HEK293 (cell line): Measurements from ENCODE around the gene CBX2.
A peak's percentile ranks its signal among the peaks of the same experiment; 100 is the strongest.

Source experiments
- CTCF ChIA-PET: fragments of 350-600 bp; formaldehyde crosslinking; extraction: SDS; loops from one replicate; lab custom pipeline; 2021; ENCODE audit warnings: antibody characterized with exemption; lab: Yijun Ruan, JAX
- POLR2A ChIA-PET: fragments of 300-600 bp; formaldehyde crosslinking; extraction: SDS; loops from one replicate; lab custom pipeline; 2020; ENCODE audit warnings: antibody characterized with exemption, inconsistent platforms; lab: Yijun Ruan, JAX
- H3K27ac ChIP-seq: fragments of 200-500 bp; sonication (Bioruptor generic); 2 replicates; pipeline ENCODE4 v1.5.1; 2014; ENCODE audit warnings: low read depth, low read length, control low read depth, inconsistent platforms; ENCODE audit errors: extremely low read depth
- H3K36me3 ChIP-seq, 2 experiments: fragments of 200-500 bp in 1 of 2; sonication (Bioruptor generic) in 1 of 2; 1 replicate in 1 of 2; 2 replicates in 1 of 2; pipeline ENCODE4 v1.5.1; 2014 to 2017; ENCODE audit warnings: inconsistent platforms in 2 of 2, low read length in 2 of 2; ENCODE audit not compliant: control insufficient read depth in 2 of 2, insufficient read depth in 1 of 2
- H3K4me1 ChIP-seq: fragments of 200-500 bp; sonication (Bioruptor generic); 2 replicates; pipeline ENCODE4 v1.5.1; 2014; ENCODE audit warnings: mild to moderate bottlenecking, low read length, inconsistent platforms; ENCODE audit not compliant: control insufficient read depth, insufficient read depth
- H3K4me3 ChIP-seq: 2 replicates; pipeline ENCODE4 v1.5.1; 2011; ENCODE audit warnings: low read depth, mild to moderate bottlenecking, control low read depth, low read length, moderate library complexity
- H3K9me3 ChIP-seq: fragments of 200-500 bp; sonication (Bioruptor generic); 2 replicates; pipeline ENCODE4 v1.5.1; 2014; ENCODE audit warnings: low read depth, low read length, inconsistent platforms; ENCODE audit not compliant: control insufficient read depth, insufficient read depth
- AEBP2 ChIP-seq: fragments of 450-650 bp; formaldehyde crosslinking; IDR thresholded peaks from 2 replicates; pipeline ENCODE4 v1.5.1; 2016; ENCODE audit warnings: missing biosample characterization, missing genetic modification characterization, borderline replicate concordance
- GLI4 ChIP-seq: fragments of 450-650 bp; formaldehyde crosslinking; IDR thresholded peaks from 2 replicates; pipeline ENCODE4 v1.5.1; 2016; ENCODE audit warnings: missing biosample characterization, missing genetic modification characterization
- GLIS2 ChIP-seq: fragments of 450-650 bp; formaldehyde crosslinking; IDR thresholded peaks from 2 replicates; pipeline ENCODE4 v1.5.1; 2016; ENCODE audit warnings: missing biosample characterization, missing genetic modification characterization
- KLF17 ChIP-seq: fragments of 450-650 bp; formaldehyde crosslinking; IDR thresholded peaks from 2 replicates; pipeline ENCODE4 v1.5.1; 2016; ENCODE audit warnings: missing biosample characterization, missing genetic modification characterization
- KLF8 ChIP-seq: fragments of 450-650 bp; formaldehyde crosslinking; IDR thresholded peaks from 2 replicates; pipeline ENCODE4 v1.5.1; 2016; ENCODE audit warnings: missing biosample characterization, missing genetic modification characterization
- PATZ1 ChIP-seq: fragments of 450-650 bp; formaldehyde crosslinking; IDR thresholded peaks from 2 replicates; pipeline ENCODE4 v1.5.1; 2016; ENCODE audit warnings: missing biosample characterization, missing genetic modification characterization
- REPIN1 ChIP-seq: fragments of 450-650 bp; formaldehyde crosslinking; IDR thresholded peaks from 2 replicates; pipeline ENCODE4 v1.5.1; 2017; ENCODE audit warnings: missing biosample characterization, missing genetic modification characterization, low read depth
- TSHZ1 ChIP-seq: fragments of 450-650 bp; formaldehyde crosslinking; IDR thresholded peaks from 2 replicates; pipeline ENCODE4 v1.5.1; 2016; ENCODE audit warnings: missing biosample characterization, missing genetic modification characterization, borderline replicate concordance
- WT1 ChIP-seq: fragments of 450-650 bp; formaldehyde crosslinking; IDR thresholded peaks from 2 replicates; pipeline ENCODE4 v1.5.1; 2016; ENCODE audit warnings: missing biosample characterization, missing genetic modification characterization
- ZBTB20 ChIP-seq: fragments of 450-650 bp; formaldehyde crosslinking; IDR thresholded peaks from 2 replicates; pipeline ENCODE4 v1.5.1; 2016; ENCODE audit warnings: missing biosample characterization, missing genetic modification characterization
- ZBTB48 ChIP-seq: fragments of 450-650 bp; formaldehyde crosslinking; IDR thresholded peaks from 2 replicates; pipeline ENCODE4 v1.5.1; 2016; ENCODE audit warnings: missing biosample characterization, missing genetic modification characterization
- ZBTB7A ChIP-seq: fragments of 450-650 bp; formaldehyde crosslinking; IDR thresholded peaks from 2 replicates; pipeline ENCODE4 v1.5.1; 2016; ENCODE audit warnings: low read depth, missing biosample characterization, missing genetic modification characterization
- ZBTB8A ChIP-seq: fragments of 450-650 bp; formaldehyde crosslinking; IDR thresholded peaks from 2 replicates; pipeline ENCODE4 v1.5.1; 2016; ENCODE audit warnings: missing biosample characterization, missing genetic modification characterization
- ZEB2 ChIP-seq: fragments of 450-650 bp; formaldehyde crosslinking; IDR thresholded peaks from 2 replicates; pipeline ENCODE4 v1.5.1; 2016; ENCODE audit warnings: missing biosample characterization, missing genetic modification characterization
- ZFP69B ChIP-seq: fragments of 450-650 bp; formaldehyde crosslinking; IDR thresholded peaks from 2 replicates; pipeline ENCODE4 v1.5.1; 2016; ENCODE audit warnings: missing biosample characterization, missing genetic modification characterization
- ZNF2 ChIP-seq: fragments of 450-650 bp; formaldehyde crosslinking; IDR thresholded peaks from 2 replicates; pipeline ENCODE4 v1.5.1; 2016; ENCODE audit warnings: missing biosample characterization, missing genetic modification characterization
- ZNF221 ChIP-seq: fragments of 450-650 bp; formaldehyde crosslinking; IDR thresholded peaks from 2 replicates; pipeline ENCODE4 v1.5.1; 2017; ENCODE audit warnings: missing biosample characterization, missing genetic modification characterization, borderline replicate concordance
- ZNF302 ChIP-seq: fragments of 450-650 bp; formaldehyde crosslinking; IDR thresholded peaks from 2 replicates; pipeline ENCODE4 v1.5.1; 2016; ENCODE audit warnings: missing biosample characterization, missing genetic modification characterization, low read depth
- ZNF366 ChIP-seq: fragments of 450-650 bp; formaldehyde crosslinking; conservative IDR thresholded peaks from 2 replicates; pipeline ENCODE4 v1.5.1; 2016; ENCODE audit warnings: missing biosample characterization, missing genetic modification characterization
- ZNF37A ChIP-seq: fragments of 450-650 bp; IDR thresholded peaks from 2 replicates; pipeline ENCODE4 v1.5.1; 2018; ENCODE audit warnings: missing biosample characterization, missing genetic modification characterization
- ZNF391 ChIP-seq: fragments of 450-650 bp; formaldehyde crosslinking; IDR thresholded peaks from 2 replicates; pipeline ENCODE4 v1.5.1; 2016; ENCODE audit warnings: low read depth, missing biosample characterization, missing genetic modification characterization, borderline replicate concordance
- ZNF426 ChIP-seq: fragments of 450-650 bp; formaldehyde crosslinking; IDR thresholded peaks from 2 replicates; pipeline ENCODE4 v1.5.1; 2017; ENCODE audit warnings: missing biosample characterization, missing genetic modification characterization, mild to moderate bottlenecking, inconsistent platforms, moderate library complexity
- ZNF449 ChIP-seq: fragments of 450-650 bp; formaldehyde crosslinking; IDR thresholded peaks from 2 replicates; pipeline ENCODE4 v1.5.1; 2017; ENCODE audit warnings: missing biosample characterization, mild to moderate bottlenecking, missing genetic modification characterization, moderate library complexity
- ZNF501 ChIP-seq: fragments of 450-650 bp; formaldehyde crosslinking; IDR thresholded peaks from 2 replicates; pipeline ENCODE4 v1.5.1; 2016; ENCODE audit warnings: missing biosample characterization, missing genetic modification characterization
- ZNF629 ChIP-seq: fragments of 450-650 bp; formaldehyde crosslinking; IDR thresholded peaks from 2 replicates; pipeline ENCODE4 v1.5.1; 2017; ENCODE audit warnings: missing biosample characterization, missing genetic modification characterization
- ZNF670 ChIP-seq: fragments of 450-650 bp; formaldehyde crosslinking; IDR thresholded peaks from 2 replicates; pipeline ENCODE4 v1.5.1; 2016; ENCODE audit warnings: missing biosample characterization, missing genetic modification characterization, low read depth
- ZNF768 ChIP-seq: fragments of 450-650 bp; formaldehyde crosslinking; IDR thresholded peaks from 2 replicates; pipeline ENCODE4 v1.5.1; 2018; ENCODE audit warnings: missing biosample characterization, mild to moderate bottlenecking, missing genetic modification characterization
- ZNF785 ChIP-seq: fragments of 450-650 bp; formaldehyde crosslinking; IDR thresholded peaks from 2 replicates; pipeline ENCODE4 v1.5.1; 2016; ENCODE audit warnings: missing biosample characterization, missing genetic modification characterization
- ZNF791 ChIP-seq: fragments of 450-650 bp; formaldehyde crosslinking; IDR thresholded peaks from 2 replicates; pipeline ENCODE4 v1.5.1; 2016; ENCODE audit warnings: missing biosample characterization, missing genetic modification characterization

CBX2 gene

GRCh38 chr17:79778504-79779083 lies 646 bp downstream of the CBX2 start:
- ChIA-PET CTCF (interaction anchor here (0.6 to 2.7 kb wide), 10 partner anchors 9 to 146 kb away, joined by 3 to 11 read pairs (median 5); no protein-coding TSS in a partner anchor), POLR2A (interaction anchor here (0.8 to 2.3 kb wide), 6 partner anchors 9 to 60 kb away, joined by 3 to 17 read pairs (median 4); partner anchors contain the start of genes CBX4 and CBX8)
- peaks cover 14 to 43% of the 10 kb centered on the region in 2 experiments; a peak in 2 of 3 replicates for H3K36me3 ChIP-seq
- H3K4me1 ChIP-seq: peaks cover 21% of the 10 kb centered on the region
- peak overlapping the region; percentile 67 for H3K4me3 ChIP-seq
- H3K27ac ChIP-seq: peak overlapping the region; percentile 85
- no peaks in the 10 kb centered on the region for H3K9me3 ChIP-seq
- TF ChIP-seq KLF8 (tag by site-specific recombination) (0 out of 2 replicates have a peak, but pooled peaks have one; percentile 13), ZNF2 (tag by site-specific recombination) (no peak), ZNF449 (tag by site-specific recombination) (peak; percentile 43; the same call in 1 of the 2 replicates), ZNF366 (tag by site-specific recombination) (peak; percentile 48), ZBTB8A (tag by site-specific recombination) (peak; percentile 92), ZNF37A (tag by site-specific recombination) (no peak), ZNF221 (tag by site-specific recombination) (no peak), ZNF768 (tag by site-specific recombination) (no peak), PATZ1 (tag by site-specific recombination) (peak; percentile 93), ZNF629 (tag by site-specific recombination) (peak; percentile 54; the same call in 1 of the 2 replicates), ZFP69B (tag by site-specific recombination) (peak; percentile 50; the same call in 1 of the 2 replicates), ZBTB20 (tag by site-specific recombination) (peak; percentile 64), TSHZ1 (tag by site-specific recombination) (no peak), WT1 (tag by site-specific recombination) (peak; percentile 43; the same call in 1 of the 2 replicates), ZNF785 (tag by site-specific recombination) (no peak), ZNF391 (tag by site-specific recombination) (peak; percentile 46; the same call in 1 of the 2 replicates), REPIN1 (no peak; the same call in 1 of the 2 replicates), ZNF670 (tag by site-specific recombination) (no peak), ZNF791 (no peak), AEBP2 (tag by site-specific recombination) (no peak), ZNF501 (tag by site-specific recombination) (no peak), ZNF426 (tag by site-specific recombination) (no peak), ZEB2 (peak; percentile 83; the same call in 1 of the 2 replicates), GLI4 (tag by site-specific recombination) (no peak), GLIS2 (peak; percentile 71; the same call in 1 of the 2 replicates), ZBTB48 (peak; percentile 41; the same call in 1 of the 2 replicates), ZBTB7A (tag by site-specific recombination) (0 out of 2 replicates have a peak, but pooled peaks have one; percentile 35), ZNF302 (tag by site-specific recombination) (no peak), KLF17 (tag by site-specific recombination) (peak; percentile 74; the same call in 1 of the 2 replicates)
